ENCODE data around the gene NCOA6. TPM values are rescaled to one million over a fixed set of nuclear protein-coding genes. Genes with fewer than 3 reads are reported as not detected.
A peak's percentile ranks its signal among the peaks of the same experiment; 100 is the strongest.

NCOA6 gene
- polyA plus RNA-seq, 1 donor from 2014 or later: 13.0 TPM

- no peak overlapping the region for H3K27ac ChIP-seq (ENCODE audit: low read length)
- H3K4me3 ChIP-seq (ENCODE audit: low read length): peak overlapping the region; percentile 90
- H3K4me2 ChIP-seq (ENCODE audit: low read length): no peak overlapping the region
- no peaks in the 10 kb centered on the region for H3K9me2 ChIP-seq (ENCODE audit: insufficient read depth, low read length)
- no peaks in the 10 kb centered on the region for H3K9me3 ChIP-seq (ENCODE audit: low read length)
- peaks cover 6% of the 10 kb centered on the region for H3K36me3 ChIP-seq (ENCODE audit: insufficient read depth, low read length)
- peaks cover 20% of the 10 kb centered on the region for H3K79me2 ChIP-seq (replicated peaks; ENCODE audit: insufficient read depth, low read length)
- H3K9ac ChIP-seq (ENCODE audit: low read length): no peak overlapping the region
- TF ChIP-seq SMC3 (conservative IDR thresholded peaks at IDR 0.05; ENCODE audit: poor library complexity) (no peak), REST (IDR thresholded peaks at IDR 0.05; ENCODE audit: borderline replicate concordance) (no peak), EP300 (conservative IDR thresholded peaks at IDR 0.05; ENCODE audit: poor library complexity, severe bottlenecking) (no peak), EZH2 (IDR thresholded peaks at IDR 0.05; ENCODE audit: borderline replicate concordance, insufficient read depth, low read length, poor library complexity, severe bottlenecking) (no peak), POLR2AphosphoS5 (IDR thresholded peaks at IDR 0.05) (no peak), TAF1 (IDR thresholded peaks at IDR 0.05; ENCODE audit: low read depth) (no peak), MXI1 (conservative IDR thresholded peaks at IDR 0.05; ENCODE audit: poor library complexity, severe bottlenecking) (no peak), RAD21 (conservative IDR thresholded peaks at IDR 0.05) (no peak)
- TF ChIP-seq, protein P1, sequence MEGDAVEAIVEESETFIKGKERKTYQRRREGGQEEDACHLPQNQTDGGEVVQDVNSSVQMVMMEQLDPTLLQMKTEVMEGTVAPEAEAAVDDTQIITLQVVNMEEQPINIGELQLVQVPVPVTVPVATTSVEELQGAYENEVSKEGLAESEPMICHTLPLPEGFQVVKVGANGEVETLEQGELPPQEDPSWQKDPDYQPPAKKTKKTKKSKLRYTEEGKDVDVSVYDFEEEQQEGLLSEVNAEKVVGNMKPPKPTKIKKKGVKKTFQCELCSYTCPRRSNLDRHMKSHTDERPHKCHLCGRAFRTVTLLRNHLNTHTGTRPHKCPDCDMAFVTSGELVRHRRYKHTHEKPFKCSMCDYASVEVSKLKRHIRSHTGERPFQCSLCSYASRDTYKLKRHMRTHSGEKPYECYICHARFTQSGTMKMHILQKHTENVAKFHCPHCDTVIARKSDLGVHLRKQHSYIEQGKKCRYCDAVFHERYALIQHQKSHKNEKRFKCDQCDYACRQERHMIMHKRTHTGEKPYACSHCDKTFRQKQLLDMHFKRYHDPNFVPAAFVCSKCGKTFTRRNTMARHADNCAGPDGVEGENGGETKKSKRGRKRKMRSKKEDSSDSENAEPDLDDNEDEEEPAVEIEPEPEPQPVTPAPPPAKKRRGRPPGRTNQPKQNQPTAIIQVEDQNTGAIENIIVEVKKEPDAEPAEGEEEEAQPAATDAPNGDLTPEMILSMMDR (IDR thresholded peaks at IDR 0.05; ENCODE audit: poor library complexity, severe bottlenecking): no peak
- H2AFZ ChIP-seq (ENCODE audit: low read depth, low read length): no peak overlapping the region
- H3F3A ChIP-seq (ENCODE audit: insufficient read depth, low read length, poor library complexity, severe bottlenecking): no peaks in the 10 kb centered on the region
- no peaks in the 10 kb centered on the region for H4K20me1 ChIP-seq (ENCODE audit: insufficient read depth)
- peaks cover 4% of the 10 kb centered on the region for H3K27me3 ChIP-seq (ENCODE audit: insufficient read depth, low read depth, low read length)
These were observed 118.3 kb downstream of the NCOA6 start for GRCh38 chr20:34706912-34707784.

DNA sequence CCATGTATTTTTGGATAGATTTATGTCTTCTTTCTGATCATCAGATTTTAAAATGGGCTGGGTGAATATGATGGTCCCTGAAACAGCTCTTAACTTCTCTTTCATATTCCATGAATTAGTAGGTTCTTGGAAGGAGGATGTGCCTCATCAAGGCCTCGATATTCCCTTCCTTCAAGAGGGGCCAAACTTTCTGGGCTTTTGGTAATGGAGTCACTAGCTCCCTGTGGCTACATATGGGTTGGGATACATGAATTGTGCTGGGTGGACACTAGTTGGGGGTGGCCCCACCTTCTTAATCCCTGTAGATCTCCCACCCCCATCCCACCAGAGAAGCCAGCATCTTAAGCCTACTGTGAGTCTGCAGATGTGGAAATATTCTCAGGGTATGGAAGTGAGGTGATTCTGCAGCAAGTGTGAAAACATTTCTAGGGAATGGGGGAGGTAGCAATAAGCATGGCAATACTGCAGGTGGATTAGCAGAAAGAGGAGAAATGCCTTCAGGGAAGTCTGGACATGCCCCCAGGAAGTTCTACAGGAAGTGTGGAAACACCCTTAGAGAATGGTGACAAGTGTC is 119.1 kb downstream of the NCOA6 start:
- H3K27ac ChIP-seq (ENCODE audit: low read length): no peak overlapping the region
- peak overlapping the region; percentile 94 for H3K4me2 ChIP-seq (ENCODE audit: low read length)
- peaks cover 4% of the 10 kb centered on the region for H3K27me3 ChIP-seq (ENCODE audit: insufficient read depth, low read depth, low read length)
- H4K20me1 ChIP-seq (ENCODE audit: insufficient read depth): no peaks in the 10 kb centered on the region
- H3K9ac ChIP-seq (ENCODE audit: low read length): peak overlapping the region; percentile 99
- no peak overlapping the region for H2AFZ ChIP-seq (ENCODE audit: low read depth, low read length)
- peak overlapping the region; percentile 90 for H3K4me3 ChIP-seq (ENCODE audit: low read length)
- H3K9me2 ChIP-seq (ENCODE audit: insufficient read depth, low read length): no peaks in the 10 kb centered on the region
- H3K79me2 ChIP-seq (replicated peaks; ENCODE audit: insufficient read depth, low read length): peaks cover 20% of the 10 kb centered on the region
- TF ChIP-seq SMC3 (conservative IDR thresholded peaks at IDR 0.05; ENCODE audit: poor library complexity) (no peak), REST (IDR thresholded peaks at IDR 0.05; ENCODE audit: borderline replicate concordance) (no peak), TAF1 (IDR thresholded peaks at IDR 0.05; ENCODE audit: low read depth) (no peak), EP300 (conservative IDR thresholded peaks at IDR 0.05; ENCODE audit: poor library complexity, severe bottlenecking) (no peak), POLR2AphosphoS5 (IDR thresholded peaks at IDR 0.05) (no peak), EZH2 (IDR thresholded peaks at IDR 0.05; ENCODE audit: borderline replicate concordance, insufficient read depth, low read length, poor library complexity, severe bottlenecking) (no peak), MXI1 (conservative IDR thresholded peaks at IDR 0.05; ENCODE audit: poor library complexity, severe bottlenecking) (no peak)
- TF ChIP-seq, protein P1 (IDR thresholded peaks at IDR 0.05; ENCODE audit: poor library complexity, severe bottlenecking): no peak
- H3K9me3 ChIP-seq (ENCODE audit: low read length): no peaks in the 10 kb centered on the region
- H3K36me3 ChIP-seq (ENCODE audit: insufficient read depth, low read length): peaks cover 6% of the 10 kb centered on the region
- no peaks in the 10 kb centered on the region for H3F3A ChIP-seq (ENCODE audit: insufficient read depth, low read length, poor library complexity, severe bottlenecking)
